H1 (cell line): ENCODE results near the gene BZW1.

ENCODE experiments used
- CTCF ChIP-seq, 3 experiments: IDR thresholded peaks; 1 replicate in 2 of 3; 2 replicates in 1 of 3; pipeline versions ENCODE4 v1.5.1 to v1.6.1; 2011; ENCODE audit warnings: low read length in 3 of 3, mild to moderate bottlenecking in 3 of 3, inconsistent platforms in 2 of 3, low read depth in 1 of 3, moderate library complexity in 1 of 3; ENCODE audit not compliant: insufficient read depth in 1 of 3; ENCODE audit errors: control extremely low read depth in 1 of 3
- HDAC2 ChIP-seq, 2 experiments: fragments of 300-600 bp in 1 of 2; sonication (generic) in 1 of 2; IDR thresholded peaks; 2 replicates each; pipeline ENCODE4 v1.6.1; 2011 to 2012; ENCODE audit warnings: low read depth in 2 of 2, low read length in 2 of 2, mild to moderate bottlenecking in 2 of 2, moderate library complexity in 2 of 2, borderline replicate concordance in 1 of 2, inconsistent platforms in 1 of 2
- HDAC6 ChIP-seq: IDR thresholded peaks from one replicate; pipeline ENCODE4 v1.7.1; 2012; ENCODE audit warnings: low read depth, mild to moderate bottlenecking, inconsistent platforms, low read length, moderate library complexity
- PHF8 ChIP-seq: fragments of 200-600 bp; sonication (generic); conservative IDR thresholded peaks from 2 replicates; pipeline ENCODE4 v1.7.1; 2012; ENCODE audit warnings: low read depth, mild to moderate bottlenecking, inconsistent platforms, low read length, moderate library complexity
- SP1 ChIP-seq: IDR thresholded peaks from 2 replicates; pipeline ENCODE4 v1.6.1; 2011; ENCODE audit warnings: low read depth, low read length

- TF ChIP-seq HDAC6 (no peak), CTCF (IDR thresholded peaks at IDR 0.05; ENCODE audit: control extremely low read depth in 1 of 3, insufficient read depth in 1 of 3, low read depth in 1 of 3, low read length in 3 of 3) (no peak), PHF8 (no peak), SP1 (no peak), HDAC2 (IDR thresholded peaks at IDR 0.05; ENCODE audit: borderline replicate concordance in 1 of 2, low read depth in 2 of 2, low read length in 2 of 2) (no peak)
Measured at GRCh38 chr2:200800458-200800857, 11.3 kb upstream of the BZW1 start.
